ENCODE results near the gene USB1.

Gene USB1

GRCh38 chr16:58000706-58001676, at the start of gene USB1:
TSS of gene USB1 (plus strand) at chr16:58001407. CDS start at chr16:58001484, 77 bp downstream.
- peak; percentile 89 for DNase-seq

GRCh38 chr16:57952909-57953308, 48.3 kb upstream of the USB1 start:
- no peak for DNase-seq

DNA sequence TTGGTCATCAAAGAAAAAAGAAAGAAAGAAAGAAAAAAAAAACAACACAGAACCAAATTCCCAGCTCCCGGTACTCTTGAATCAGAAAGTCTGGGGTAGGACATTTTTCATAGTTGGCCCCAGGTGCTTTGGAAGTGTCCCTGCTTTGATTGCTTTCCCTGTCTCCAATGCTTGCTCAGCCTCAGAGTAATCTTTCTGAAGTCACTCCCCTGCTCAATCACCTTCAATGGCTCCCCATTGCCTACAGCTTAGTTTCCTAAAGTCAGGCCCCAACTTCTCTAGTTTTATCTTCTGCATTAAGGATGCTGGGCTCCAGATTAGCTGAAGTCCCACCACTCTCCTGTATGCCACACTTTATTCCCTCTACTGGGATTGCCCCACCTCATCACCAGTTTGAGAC, 47.4 kb upstream of the USB1 start:
- no peak for DNase-seq

- DNase-seq: no peak
Measured at GRCh38 chr16:57955572-57956188, 45.5 kb upstream of the USB1 start.

DNA sequence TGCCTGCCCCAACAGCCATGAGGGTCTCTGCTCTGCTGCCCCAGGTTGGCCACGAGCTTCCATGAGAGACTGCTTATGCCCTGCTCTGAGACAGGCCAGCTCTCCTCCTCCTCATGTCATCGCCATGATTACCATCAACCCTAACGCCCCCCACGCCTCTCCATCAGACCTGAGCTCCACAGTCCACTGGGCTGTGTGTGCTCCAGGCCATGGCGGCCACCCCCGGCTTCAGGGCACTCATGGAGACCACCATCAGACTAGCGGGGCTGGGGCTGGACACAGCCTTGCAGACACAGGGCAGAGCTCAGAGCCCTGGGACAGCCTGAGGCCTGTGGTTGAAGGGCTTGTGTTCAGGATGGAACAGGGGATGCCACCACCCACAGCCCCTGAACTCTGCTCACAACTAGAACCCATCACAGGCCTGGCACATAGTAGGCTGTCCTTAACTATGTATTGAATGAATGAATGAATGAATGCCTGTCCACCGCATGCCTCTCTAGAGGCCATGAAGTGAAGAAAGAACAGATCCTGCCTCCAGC, 44.9 kb upstream of the USB1 start:
- DNase-seq: no peak

DNA sequence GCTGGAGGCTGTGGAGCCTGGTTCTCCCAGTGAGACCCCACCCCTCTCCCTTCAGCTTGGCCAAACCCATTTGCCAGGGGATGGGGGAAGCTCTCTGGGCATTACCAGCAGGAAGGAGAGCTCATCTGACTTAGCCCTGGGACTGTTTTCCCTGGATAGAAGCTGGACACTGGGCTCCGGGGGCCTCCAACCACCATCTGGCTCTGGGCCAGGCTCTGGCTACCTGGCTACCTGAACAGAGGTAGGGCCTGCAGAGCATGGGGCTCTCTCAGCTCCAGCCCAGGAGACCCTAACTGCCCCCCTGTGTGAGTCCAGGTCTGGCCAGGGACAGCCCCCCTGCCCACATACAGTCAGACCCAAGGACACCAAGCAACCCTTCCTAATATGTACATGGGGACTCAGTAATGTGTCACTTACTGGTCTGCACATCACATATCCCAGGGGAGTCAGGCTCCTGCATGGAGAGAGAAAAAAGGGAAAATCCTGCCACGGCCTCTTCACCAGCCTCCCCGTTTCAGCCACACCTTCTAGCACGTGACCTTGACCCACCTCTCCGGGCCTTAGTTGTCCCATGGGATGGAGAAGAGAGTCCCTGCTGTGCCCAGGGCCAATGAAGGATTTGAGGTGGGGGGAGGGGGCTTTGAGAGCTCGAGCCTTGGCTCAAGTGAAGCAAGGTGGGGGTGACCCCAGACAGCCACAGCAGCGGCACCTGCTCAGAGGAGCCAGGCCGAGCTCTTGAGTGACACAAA, 44.1 kb upstream of the USB1 start:
- DNase-seq: no peak

DNA sequence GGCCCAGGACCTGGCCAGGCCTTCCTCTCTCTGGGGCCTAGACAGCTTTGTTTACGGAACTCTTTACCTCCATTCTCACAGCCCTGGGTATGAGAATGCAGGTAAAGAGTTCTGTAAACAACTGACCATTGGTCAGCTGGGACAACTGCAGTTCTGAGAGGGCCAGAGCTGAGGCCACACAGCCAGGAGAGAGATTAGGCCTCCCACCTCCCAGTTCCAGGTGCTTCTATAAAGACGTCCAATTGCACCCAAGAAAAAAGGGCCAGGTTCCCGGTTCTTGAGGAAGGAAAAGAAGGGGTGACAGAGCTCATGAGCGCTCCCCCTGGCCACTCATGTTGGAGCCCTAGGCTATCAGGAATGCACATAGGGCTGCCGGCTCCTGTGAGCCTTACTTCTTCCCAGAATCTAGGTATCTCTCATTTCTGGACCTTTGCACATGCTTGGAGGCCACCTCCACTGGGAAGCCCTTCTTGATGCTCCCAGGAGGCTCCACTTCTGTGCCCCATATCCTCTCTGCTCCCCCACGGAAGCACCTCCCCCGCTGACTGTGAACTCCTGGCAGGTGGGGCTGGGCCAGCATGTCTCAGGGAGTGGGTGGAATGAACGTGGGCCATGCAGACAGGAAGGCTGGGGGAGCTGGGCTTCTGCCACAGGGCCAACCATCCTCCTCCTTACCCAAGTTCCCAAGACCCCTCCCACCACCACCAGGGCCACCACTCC, 43.4 kb upstream of the USB1 start:
- no peak for DNase-seq

- DNase-seq: no peak
Measured at GRCh38 chr16:57958544-57958943, 42.7 kb upstream of the USB1 start.

- no peak for DNase-seq
Measured at GRCh38 chr16:57959121-57959520, 42.1 kb upstream of the USB1 start.

DNA sequence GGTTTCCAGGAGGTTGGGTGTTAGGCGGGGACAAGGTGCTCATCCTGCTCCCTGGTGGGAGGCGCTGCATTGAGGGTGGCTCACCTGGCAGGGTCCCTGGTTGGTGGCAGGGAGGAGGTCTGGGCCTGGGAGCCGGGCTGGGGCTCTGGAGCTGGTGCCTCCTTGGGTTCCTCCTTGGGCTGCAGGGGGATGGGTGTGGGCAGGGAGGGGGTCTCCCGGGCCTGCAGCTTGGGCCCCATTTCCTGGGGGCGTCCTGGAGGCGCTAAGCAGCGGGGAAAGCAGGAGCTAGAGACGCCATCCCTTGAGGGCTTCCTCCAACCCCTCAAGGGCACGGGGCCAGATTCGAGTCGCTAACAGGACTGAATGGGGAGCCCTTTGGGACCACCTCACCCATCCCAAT, 41.4 kb upstream of the USB1 start:
- DNase-seq: no peak

DNA sequence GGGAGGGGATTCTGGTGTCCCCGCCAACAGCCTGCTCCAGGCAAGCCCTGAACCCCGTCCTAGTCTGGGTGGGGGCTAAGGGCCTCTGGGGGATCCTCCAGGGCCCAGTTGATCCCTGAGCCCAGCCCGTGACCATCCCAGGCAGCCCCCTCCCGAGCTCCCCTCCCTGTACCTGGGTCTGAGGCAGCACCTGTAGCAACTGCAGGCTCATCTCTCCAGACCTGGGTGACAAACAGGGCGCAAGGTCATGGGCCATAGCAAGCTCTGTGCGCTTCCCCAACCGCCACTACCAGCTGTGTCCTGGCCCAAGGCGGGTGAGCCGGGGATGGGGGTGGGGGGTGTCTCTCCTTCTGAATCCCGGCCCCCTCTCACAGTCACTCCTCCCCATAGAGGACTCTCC, 40.9 kb upstream of the USB1 start:
- DNase-seq: no peak

DNA sequence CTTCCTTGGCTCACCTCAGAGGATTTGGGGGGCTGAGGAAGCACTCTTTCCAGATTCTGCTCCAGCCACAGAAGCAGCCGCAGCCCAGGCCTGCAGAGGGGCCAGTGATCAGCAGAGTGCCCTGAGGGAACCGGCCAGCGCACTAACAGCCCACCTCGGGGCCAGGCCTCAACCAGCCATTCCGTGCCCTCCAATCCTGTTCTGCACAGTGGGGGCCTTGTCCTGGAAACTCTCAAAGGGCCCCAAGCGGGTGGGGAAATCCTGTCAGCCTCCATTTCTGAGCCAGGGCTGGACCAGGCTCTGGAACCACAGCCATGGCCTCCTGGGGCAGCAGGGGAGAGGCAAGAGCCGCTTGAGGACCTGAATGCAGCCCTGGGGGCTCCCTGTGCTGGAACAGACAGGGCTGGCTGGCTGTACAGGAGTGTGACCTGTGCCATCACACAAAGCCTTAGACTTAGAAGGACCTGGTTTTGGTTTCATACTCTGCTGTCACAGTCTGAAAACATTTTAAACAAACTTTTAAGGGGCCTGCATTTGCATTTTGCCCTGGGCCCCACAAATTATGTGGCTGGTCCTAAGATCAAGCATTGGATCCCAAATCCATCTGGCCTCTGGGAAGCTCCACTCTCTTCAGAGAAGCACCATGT, 40.3 kb upstream of the USB1 start:
- DNase-seq: no peak

GRCh38 chr16:57961538-57961937, 39.7 kb upstream of the USB1 start:
- no peak for DNase-seq

DNA sequence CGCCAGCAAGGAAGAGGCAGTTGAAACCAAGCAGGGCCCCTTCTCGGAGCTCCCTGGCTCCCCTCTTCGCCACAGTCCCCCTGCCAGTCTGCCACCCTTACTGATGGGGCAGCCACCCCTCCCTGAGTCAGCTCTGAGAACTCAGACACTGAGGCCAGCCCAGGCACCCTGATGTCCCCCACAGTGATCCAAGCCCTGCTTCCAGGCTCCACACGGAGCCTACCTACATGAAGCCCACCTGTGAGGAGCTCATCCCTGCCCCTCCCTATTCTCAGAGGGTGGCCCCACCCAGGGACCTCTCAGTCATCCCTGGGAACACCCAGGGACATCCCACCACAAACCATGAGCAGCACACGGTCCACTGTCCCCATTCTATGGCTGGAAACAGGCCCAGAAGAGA, 39.2 kb upstream of the USB1 start:
- DNase-seq: no peak

GRCh38 chr16:57962756-57963155, 38.5 kb upstream of the USB1 start:
- DNase-seq: no peak

DNA sequence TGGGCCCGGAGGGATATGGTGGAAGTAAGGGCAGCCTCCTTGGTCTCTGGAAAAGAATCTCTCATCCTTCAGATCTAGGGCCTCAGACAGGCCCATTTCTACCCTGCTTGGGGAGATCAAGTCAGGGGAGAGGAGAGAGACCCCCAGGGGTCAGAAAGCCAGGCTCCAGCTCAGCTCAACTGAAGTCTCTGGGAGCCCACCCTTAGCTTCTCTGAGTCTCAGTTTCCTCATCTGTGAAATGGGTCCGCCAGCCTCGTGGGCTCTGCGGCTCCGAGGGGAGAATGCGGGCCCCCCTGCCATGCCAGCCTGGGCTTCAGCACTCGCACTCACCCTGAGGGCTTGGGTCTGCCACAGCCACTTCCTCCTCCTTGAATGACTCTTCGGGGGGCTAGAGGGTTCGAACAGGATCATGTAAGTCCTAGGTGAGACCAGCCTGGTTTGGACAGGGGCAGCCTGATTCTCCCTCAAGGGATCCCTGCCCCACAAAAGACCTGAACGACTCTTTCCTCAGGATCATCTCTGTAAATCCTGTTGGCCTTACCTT, 37.0 kb upstream of the USB1 start:
- DNase-seq: no peak

- DNase-seq: peak; percentile 9
Measured at GRCh38 chr16:57966204-57966771, 34.9 kb upstream of the USB1 start.

- DNase-seq: no peak
Measured at GRCh38 chr16:57966986-57967385, 34.2 kb upstream of the USB1 start.

DNA sequence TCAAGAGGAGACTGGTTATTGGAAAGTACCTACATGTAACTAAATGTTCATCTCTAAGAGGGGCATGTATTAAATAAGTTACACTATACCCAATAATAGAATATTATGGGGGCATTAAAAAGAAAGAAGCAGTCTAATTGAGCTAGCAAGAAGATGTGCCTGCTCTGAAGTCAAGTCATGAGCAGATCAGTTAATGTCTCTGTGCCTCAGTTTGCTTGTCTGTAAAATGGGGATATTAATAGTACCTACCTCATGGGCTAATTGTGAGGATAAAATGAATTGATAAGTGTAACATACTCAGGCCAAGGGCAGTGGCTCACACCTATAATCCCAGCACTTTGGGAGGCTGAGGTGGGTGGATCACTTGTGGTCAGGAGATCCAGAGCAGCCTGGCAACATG, 33.3 kb upstream of the USB1 start:
- no peak for DNase-seq

DNA sequence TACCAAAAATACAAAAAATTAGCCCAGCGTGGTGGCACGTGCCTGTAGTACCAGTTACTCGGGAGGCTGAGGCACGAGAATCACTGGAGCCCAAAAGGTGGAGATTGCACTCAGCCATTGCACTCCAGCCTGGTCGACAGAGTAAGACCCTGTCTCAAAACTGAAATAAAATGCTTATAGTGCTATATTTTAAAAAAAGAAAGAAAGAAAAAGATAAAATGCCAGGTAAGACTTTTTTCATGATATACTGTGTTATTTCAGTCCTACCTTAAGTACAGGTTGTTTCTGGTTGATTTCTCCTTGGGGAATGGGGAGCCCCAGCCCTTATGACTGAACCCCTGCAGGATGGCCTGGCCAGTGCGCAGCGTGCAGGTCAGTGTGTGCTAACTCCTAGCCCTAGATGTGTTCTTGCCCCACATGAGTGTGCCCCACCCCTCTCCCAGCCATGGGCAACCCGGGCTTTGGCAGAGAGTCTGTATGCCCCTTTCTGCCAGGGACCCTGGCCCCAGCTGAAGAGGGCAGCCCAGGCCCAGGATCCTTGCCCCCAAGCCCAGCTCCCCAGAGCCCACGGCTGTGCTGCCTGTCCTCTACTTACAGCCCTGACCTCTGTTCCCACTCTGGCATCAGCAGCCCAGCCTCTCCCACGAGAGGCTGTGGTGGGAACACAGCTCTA, 31.6 kb upstream of the USB1 start:
- DNase-seq: no peak

DNA sequence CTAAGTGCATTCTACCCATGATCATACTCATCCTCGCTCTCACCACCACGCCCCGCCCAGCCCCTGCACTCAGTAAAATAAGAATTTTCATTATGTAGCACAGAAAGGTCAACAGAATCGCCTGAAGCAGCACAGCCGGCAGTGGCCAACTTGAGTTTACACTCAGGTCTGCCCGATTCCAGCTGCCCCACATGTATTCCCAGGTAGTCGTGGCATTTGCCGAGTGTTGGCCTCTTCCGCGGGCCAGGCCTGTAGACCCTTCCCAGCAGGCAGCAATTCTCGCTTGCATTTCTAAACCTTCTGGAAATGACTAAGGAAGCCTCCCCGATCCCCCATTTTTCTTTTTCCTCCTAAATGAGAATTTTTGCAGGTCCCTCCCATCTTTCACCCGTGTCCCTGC, 30.9 kb upstream of the USB1 start:
- no peak for DNase-seq

Data from NCI-H69 (cell line).